Measurements from ENCODE around the gene TMC6. TPM values are rescaled to one million over a fixed set of nuclear protein-coding genes. Genes with fewer than 3 reads are reported as not detected.

TMC6 gene
- polyA plus RNA-seq, 1 experiment, result 0.51 TPM

- ChIA-PET CTCF (no interaction called here), POLR2A (no interaction called here)
- H3K9me3 ChIP-seq (ENCODE audit: control insufficient read depth, insufficient read depth, low read length), result peaks cover 4% of the 10 kb centered on the region; the same call in 1 of the 2 replicates
- DNase-seq (ENCODE audit: low read depth, low spot score), result no peak
- H3K27me3 ChIP-seq (ENCODE audit: control insufficient read depth, insufficient read depth, low read length), result peaks cover 35% of the 10 kb centered on the region
- H3K27ac ChIP-seq (ENCODE audit: low read depth, low read length), result no peak overlapping the region
- no peak for TF ChIP-seq CTCF (IDR thresholded peaks at IDR 0.05; ENCODE audit: low read depth, low read length)
- H3K4me3 ChIP-seq (ENCODE audit: low read depth, low read length), result no peak overlapping the region
Observed at GRCh38 chr17:78133179-78133951, 4.8 kb upstream of the TMC6 start.

- no peak for TF ChIP-seq CTCF (IDR thresholded peaks at IDR 0.05; ENCODE audit: low read depth, low read length)
- ChIA-PET CTCF (no interaction called here), POLR2A (no interaction called here)
- Histone ChIP-seq H3K27ac (ENCODE audit: low read depth, low read length) (no peak overlapping the region), H3K4me3 (ENCODE audit: low read depth, low read length) (no peak overlapping the region), H3K9me3 (ENCODE audit: control insufficient read depth, insufficient read depth, low read length) (peaks cover 4% of the 10 kb centered on the region; the same call in 1 of the 2 replicates), H3K27me3 (ENCODE audit: control insufficient read depth, insufficient read depth, low read length) (peaks cover 39% of the 10 kb centered on the region)
- no peak for DNase-seq (ENCODE audit: low read depth, low spot score)
Observed at GRCh38 chr17:78132767-78133178, 4.2 kb upstream of the TMC6 start.

- POLR2A ChIA-PET, result no interaction called here
- TF ChIP-seq CTCF (IDR thresholded peaks at IDR 0.05; ENCODE audit: low read depth, low read length), result no peak
- Histone ChIP-seq H3K27me3 (ENCODE audit: control insufficient read depth, insufficient read depth, low read length) (peaks cover 45% of the 10 kb centered on the region), H3K9me3 (ENCODE audit: control insufficient read depth, insufficient read depth, low read length) (peaks cover 4% of the 10 kb centered on the region; the same call in 1 of the 2 replicates), H3K4me3 (ENCODE audit: low read depth, low read length) (no peak overlapping the region), H3K27ac (ENCODE audit: low read depth, low read length) (no peak overlapping the region)
- CTCF ChIA-PET, result no interaction called here
- no peak for DNase-seq (ENCODE audit: low read depth, low spot score)
Observed at GRCh38 chr17:78132084-78132676, 3.6 kb upstream of the TMC6 start.

GRCh38 chr17:78131172-78132083 lies 2.9 kb upstream of the TMC6 start:
- CTCF ChIA-PET, result interaction anchor here (0.5 to 1.1 kb wide), 2 partner anchors 10 to 100 kb away, joined by 3 to 4 read pairs; no protein-coding TSS in a partner anchor
- Histone ChIP-seq H3K27ac (ENCODE audit: low read depth, low read length) (no peak overlapping the region), H3K27me3 (ENCODE audit: control insufficient read depth, insufficient read depth, low read length) (peaks cover 47% of the 10 kb centered on the region), H3K4me3 (ENCODE audit: low read depth, low read length) (no peak overlapping the region), H3K9me3 (ENCODE audit: control insufficient read depth, insufficient read depth, low read length) (peaks cover 4% of the 10 kb centered on the region; the same call in 1 of the 2 replicates)
- POLR2A ChIA-PET, result no interaction called here
- DNase-seq (ENCODE audit: low read depth, low spot score), result no peak
- TF ChIP-seq CTCF (IDR thresholded peaks at IDR 0.05; ENCODE audit: low read depth, low read length), result no peak
